H1 (cell line): ENCODE data around the gene TBC1D22A. TPM values are rescaled to one million over a fixed set of nuclear protein-coding genes. Genes with fewer than 3 reads are reported as not detected.

Experiments
- CTCF ChIA-PET: fragments of 300-600 bp; sonication (Branson Sonifier 250); formaldehyde crosslinking; loops from one replicate; lab custom pipeline; 2021; ENCODE audit not compliant: partially characterized antibody; lab: Charles Lee
- POLR2A ChIA-PET: fragments of 300-600 bp; sonication (Branson Sonifier 250); formaldehyde crosslinking; loops from one replicate; lab custom pipeline; 2021; ENCODE audit warnings: inconsistent platforms; ENCODE audit not compliant: partially characterized antibody; lab: Charles Lee
- DNase-seq, 2 experiments: peaks; one replicate each; pipeline versions ENCODE4 v3.0.0 to v3.0.0-alpha.2; 2010 to 2022; ENCODE audit warnings: low spot score in 2 of 2, low read depth in 1 of 2, mixed read lengths in 1 of 2
- FAIRE-seq: peaks from 2 replicates; lab custom pipeline; 2011; peaks lifted over from hg19 to GRCh38; lab: Jason Lieb, UNC
- H2AFZ ChIP-seq: 2 replicates; pipeline ENCODE4 v1.8.1; 2012; ENCODE audit warnings: low read length, inconsistent platforms
- H2AK5ac ChIP-seq: 2 replicates; pipeline ENCODE4 v1.6.1; 2013; ENCODE audit warnings: low read depth, low read length
- H2BK120ac ChIP-seq: replicated peaks from 2 replicates; pipeline ENCODE3; 2013; ENCODE audit warnings: low read depth, low read length, inconsistent platforms
- H2BK12ac ChIP-seq: 2 replicates; pipeline ENCODE4 v1.6.1; 2013; ENCODE audit warnings: low read depth, low read length
- H2BK15ac ChIP-seq: 2 replicates; pipeline ENCODE4 v1.6.1; 2013; ENCODE audit warnings: low read length
- H2BK20ac ChIP-seq: 2 replicates; pipeline ENCODE4 v1.6.1; 2013; ENCODE audit warnings: low read length
- H2BK5ac ChIP-seq: 2 replicates; pipeline ENCODE4 v1.6.1; 2013; ENCODE audit warnings: low read depth, low read length
- H3K14ac ChIP-seq: 2 replicates; pipeline ENCODE4 v1.6.1; 2013; ENCODE audit warnings: inconsistent platforms; ENCODE audit not compliant: insufficient read length
- H3K18ac ChIP-seq: 2 replicates; pipeline ENCODE4 v1.6.1; 2013; ENCODE audit warnings: low read length; ENCODE audit errors: extremely low read depth
- H3K23ac ChIP-seq: 2 replicates; pipeline ENCODE4 v1.6.1; 2013; ENCODE audit warnings: inconsistent platforms; ENCODE audit not compliant: insufficient read length
- H3K23me2 ChIP-seq: 2 replicates; pipeline ENCODE4 v1.6.1; 2013; ENCODE audit warnings: low read depth, low read length
- H3K27ac ChIP-seq: 2 replicates; pipeline ENCODE4 v1.6.1; 2011; ENCODE audit warnings: low read depth, low read length, inconsistent platforms
- H3K27me3 ChIP-seq, 4 experiments: replicated peaks in 1 of 4; 1 replicate in 1 of 4; 2 replicates in 3 of 4; pipeline versions ENCODE4 v1.6.1 to v1.8.1; 2011 to 2013; ENCODE audit warnings: low read length in 3 of 4, mild to moderate bottlenecking in 3 of 4, inconsistent platforms in 2 of 4, mixed read lengths in 2 of 4, moderate library complexity in 1 of 4; ENCODE audit not compliant: control insufficient read depth in 3 of 4, insufficient read depth in 3 of 4; ENCODE audit errors: extremely low read depth in 1 of 4
- H3K36me3 ChIP-seq, 4 experiments: 2 replicates each; pipeline versions ENCODE4 v1.6.1 to v1.8.1; 2011 to 2013; ENCODE audit warnings: mild to moderate bottlenecking in 4 of 4, low read length in 3 of 4, moderate library complexity in 2 of 4, control low read depth in 1 of 4, inconsistent platforms in 1 of 4; ENCODE audit not compliant: insufficient read depth in 4 of 4, control insufficient read depth in 2 of 4
- H3K4ac ChIP-seq: replicated peaks from 2 replicates; pipeline ENCODE3; 2013; ENCODE audit warnings: low read length, low read depth, mixed read lengths, inconsistent platforms; ENCODE audit not compliant: insufficient read length
- H3K4me1 ChIP-seq, 4 experiments: replicated peaks in 1 of 4; 1 replicate in 1 of 4; 2 replicates in 3 of 4; pipeline versions ENCODE4 v1.6.1 to v1.8.1; 2011 to 2013; ENCODE audit warnings: low read length in 3 of 4, inconsistent platforms in 2 of 4, mixed read lengths in 1 of 4; ENCODE audit not compliant: insufficient read depth in 4 of 4, control insufficient read depth in 3 of 4
- H3K4me2 ChIP-seq, 2 experiments: 2 replicates each; pipeline versions ENCODE4 v1.6.1 to v1.8.1; 2011 to 2013; ENCODE audit warnings: low read depth in 2 of 2, low read length in 2 of 2, control low read depth in 1 of 2, inconsistent platforms in 1 of 2, mild to moderate bottlenecking in 1 of 2; ENCODE audit not compliant: insufficient read depth in 1 of 2
- H3K4me3 ChIP-seq, 4 experiments: fragments of 200-600, 300-600 bp in 1 of 4; sonication (generic), shearing (Covaris generic), sonication (Bioruptor Twin) in 1 of 4; 2 replicates each; pipeline versions ENCODE4 v1.5.1 to v1.8.1; 2011 to 2016; ENCODE audit warnings: low read length in 4 of 4, low read depth in 3 of 4, control low read depth in 2 of 4, inconsistent platforms in 2 of 4, mild to moderate bottlenecking in 2 of 4, mixed read lengths in 1 of 4, moderate library complexity in 1 of 4; ENCODE audit not compliant: insufficient read depth in 2 of 4; ENCODE audit errors: extremely low read depth in 1 of 4
- H3K56ac ChIP-seq: replicated peaks from 2 replicates; pipeline ENCODE3; 2013; ENCODE audit warnings: low read depth, mild to moderate bottlenecking, mixed read lengths, low read length, inconsistent platforms; ENCODE audit not compliant: insufficient read length
- H3K79me1 ChIP-seq: 2 replicates; pipeline ENCODE4 v1.6.1; 2013; ENCODE audit warnings: low read depth, low read length, control low read depth
- H3K79me2 ChIP-seq, 2 experiments: 2 replicates each; pipeline versions ENCODE4 v1.6.1 to v1.8.1; 2012 to 2013; ENCODE audit warnings: low read length in 2 of 2, mild to moderate bottlenecking in 2 of 2, inconsistent platforms in 1 of 2; ENCODE audit not compliant: insufficient read depth in 2 of 2, control insufficient read depth in 1 of 2
- H3K9ac ChIP-seq, 4 experiments: replicated peaks in 1 of 4; 1 replicate in 1 of 4; 2 replicates in 3 of 4; pipeline versions ENCODE4 v1.6.1 to v1.8.1; 2011 to 2013; ENCODE audit warnings: low read depth in 3 of 4, low read length in 3 of 4, control low read depth in 2 of 4, mild to moderate bottlenecking in 2 of 4, moderate library complexity in 2 of 4, inconsistent platforms in 1 of 4; ENCODE audit errors: extremely low read depth in 1 of 4
- H3K9me3 ChIP-seq, 2 experiments: 2 replicates each; pipeline versions ENCODE4 v1.6.1 to v1.8.1; 2012 to 2013; ENCODE audit warnings: mild to moderate bottlenecking in 2 of 2, moderate library complexity in 2 of 2, control low read depth in 1 of 2, inconsistent platforms in 1 of 2, low read depth in 1 of 2, low read length in 1 of 2, mixed read lengths in 1 of 2; ENCODE audit not compliant: insufficient read depth in 2 of 2
- H4K20me1 ChIP-seq, 2 experiments: replicated peaks in 1 of 2; 2 replicates each; pipeline versions ENCODE3 to v1.8.1; 2011 to 2013; ENCODE audit warnings: inconsistent platforms in 2 of 2, low read length in 2 of 2, mild to moderate bottlenecking in 1 of 2; ENCODE audit not compliant: insufficient read depth in 2 of 2, control insufficient read depth in 1 of 2
- H4K5ac ChIP-seq: 2 replicates; pipeline ENCODE4 v1.6.1; 2013; ENCODE audit warnings: low read length, low read depth, mixed read lengths, inconsistent platforms; ENCODE audit not compliant: insufficient read length
- H4K8ac ChIP-seq: 2 replicates; pipeline ENCODE4 v1.8.0; 2013; ENCODE audit warnings: mild to moderate bottlenecking, moderate library complexity, low read length, inconsistent platforms; ENCODE audit not compliant: insufficient read depth; ENCODE audit errors: extremely low read depth
- H4K91ac ChIP-seq: replicated peaks from 2 replicates; pipeline ENCODE3; 2013; ENCODE audit warnings: low read length, mixed read lengths, inconsistent platforms; ENCODE audit not compliant: insufficient read length
- MAFK ChIP-seq: IDR thresholded peaks from 2 replicates; pipeline ENCODE4 v1.6.1; 2012; ENCODE audit warnings: low read depth, mild to moderate bottlenecking, improper control_type of control experiment, low read length
- NRF1 ChIP-seq: IDR thresholded peaks from 2 replicates; pipeline ENCODE4 v1.6.1; 2011; ENCODE audit warnings: mild to moderate bottlenecking, low read depth, low read length, improper control_type of control experiment
- USF2 ChIP-seq: IDR thresholded peaks from 2 replicates; pipeline ENCODE4 v1.6.1; 2011; ENCODE audit warnings: low read length, improper control_type of control experiment
- WGBS, 2 experiments: shearing (Covaris generic) in 1 of 2; methylation state at CpG; one replicate each; pipeline versions ENCODE4 v1.1.6 to v1.1.7; 2013 to 2015; ENCODE audit warnings: low lambda C conversion rate in 2 of 2, mixed read lengths in 2 of 2, inconsistent platforms in 1 of 2, low coverage in 1 of 2, missing lambda C conversion rate in 1 of 2; ENCODE audit not compliant: insufficient replicate concordance in 2 of 2, insufficient coverage in 1 of 2, insufficient read length in 1 of 2; ENCODE audit errors: extremely low coverage in 1 of 2, missing lambda C conversion rate in 1 of 2; 5-methylcytosine and 5-hydroxymethylcytosine counted together
- polyA plus RNA-seq, 7 experiments: library from polyadenylated mRNA; depleted of rRNA in 3 of 7; stranded (reverse) in 5 of 7; unstranded in 2 of 7; fragments of >200 nt in 5 of 7; fragments of 200-250 nt in 2 of 7; gene quantifications; 1 replicate in 5 of 7; 2 replicates in 1 of 7; 4 replicates in 1 of 7; pipeline versions ENCODE4 v1.2.1 to v1.2.3, GENCODE V29; 2011 to 2013; ENCODE audit warnings: missing spikeins in 2 of 7, mixed read lengths in 2 of 7
- total RNA-seq: library from RNA; stranded (reverse); fragmentation: NEBNext Ultra II Directional; extraction: Animal tissue kit (Norgen Biotek cat#: 25700); gene quantifications from 2 replicates; pipeline ENCODE4 v1.2.1, GENCODE V29; 2021

The TBC1D22A gene
- total and polyA plus RNA-seq, 2 of the 8 experiments (the other 6 are each of a cell fraction or from before 2014, with no cell fraction given) = 11.9 to 18.4 TPM

- Histone ChIP-seq H3K23ac (no peak overlapping the region), H3K4me2 (no peak overlapping the region), H3K79me1 (peaks cover 3% of the 10 kb centered on the region; the same call in 1 of the 2 replicates), H2BK5ac (no peak overlapping the region), H3K36me3 (no peaks in the 10 kb centered on the region), H2BK15ac (no peak overlapping the region), H3K27me3 (no peaks in the 10 kb centered on the region), H3K4me1 (no peaks in the 10 kb centered on the region), H4K8ac (no peak overlapping the region), H3K14ac (no peak overlapping the region), H2AFZ (no peak overlapping the region), H3K23me2 (peaks cover 10% of the 10 kb centered on the region; the same call in 1 of the 2 replicates), H4K20me1 (peaks cover 2 to 4% of the 10 kb centered on the region in 2 experiments), H3K9ac (no peak overlapping the region), H3K9me3 (no peaks in the 10 kb centered on the region), H3K56ac (no peak overlapping the region), H3K18ac (no peak overlapping the region), H3K4me3 (no peak overlapping the region), H2AK5ac (no peak overlapping the region), H2BK120ac (no peak overlapping the region), H3K79me2 (no peaks in the 10 kb centered on the region), H2BK20ac (no peak overlapping the region), H4K91ac (no peak overlapping the region), H3K27ac (no peak overlapping the region), H2BK12ac (no peak overlapping the region), H4K5ac (no peak overlapping the region), H3K4ac (no peak overlapping the region)
- 91% methylated on average over 11 of the region's 11 CpGs; no CpG with 5 or more reads in 1 of the 2 experiments for WGBS, 2 experiments
- TF ChIP-seq NRF1 (no peak), MAFK (no peak), USF2 (no peak)
- DNase-seq (no peak), FAIRE-seq (no peak)
- CTCF ChIA-PET = no interaction called here
- POLR2A ChIA-PET = no interaction called here
These were observed 237.8 kb downstream of the TBC1D22A start for GRCh38 chr22:47000256-47000655.
